ENCODE results near the gene ZBTB32. TPM values are rescaled to one million over a fixed set of nuclear protein-coding genes. Genes with fewer than 3 reads are reported as not detected.
A peak's percentile ranks its signal among the peaks of the same experiment; 100 is the strongest.

Gene ZBTB32
- total and polyA plus RNA-seq, 7 donors = 0.08 to 0.10 TPM; not detected in 5

DNA sequence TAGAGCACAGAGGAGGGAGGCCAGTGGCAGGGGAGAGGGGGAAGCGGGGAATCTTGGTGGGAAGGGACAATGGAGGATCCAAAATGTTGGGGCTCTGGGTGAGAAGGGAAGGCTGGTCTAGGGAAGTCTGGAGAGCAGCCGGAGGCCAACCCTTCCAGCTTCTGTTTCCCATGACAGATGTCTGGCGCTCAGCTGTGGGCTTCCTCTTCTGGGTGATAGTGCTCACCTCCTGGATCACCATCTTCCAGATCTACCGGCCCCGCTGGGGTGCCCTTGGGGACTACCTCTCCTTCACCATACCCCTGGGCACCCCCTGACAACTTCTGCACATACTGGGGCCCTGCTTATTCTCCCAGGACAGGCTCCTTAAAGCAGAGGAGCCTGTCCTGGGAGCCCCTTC, 42.2 kb downstream of the ZBTB32 start:
- Histone ChIP-seq H3K27ac (peak overlapping the region; percentile 100), H3K36me3 (ENCODE audit: insufficient read depth in 1 of 2, low read depth in 1 of 2) (peaks cover 0 to 30% of the 10 kb centered on the region in 2 donors), H3K27me3 (ENCODE audit: insufficient read depth in 3 of 3, low read length in 2 of 3) (no peaks in the 10 kb centered on the region), H3K9me3 (no peaks in the 10 kb centered on the region), H3K4me1 (peaks cover 42% of the 10 kb centered on the region), H3K4me3 (peak overlapping the region; percentile 89)
- no peak for TF ChIP-seq CTCF (IDR thresholded peaks at IDR 0.05)
- DNase-seq (no peak), ATAC-seq (no peak)
- intact Hi-C loops (cut with DNase I) = loop anchor here in 1 of 2 donors (5.0 kb wide), 1 partner anchor 186 kb away; no protein-coding TSS in a partner anchor
- 83 to 90% (median 84%) methylated on average over 5 of the region's 5 CpGs for WGBS, 3 donors

DNA sequence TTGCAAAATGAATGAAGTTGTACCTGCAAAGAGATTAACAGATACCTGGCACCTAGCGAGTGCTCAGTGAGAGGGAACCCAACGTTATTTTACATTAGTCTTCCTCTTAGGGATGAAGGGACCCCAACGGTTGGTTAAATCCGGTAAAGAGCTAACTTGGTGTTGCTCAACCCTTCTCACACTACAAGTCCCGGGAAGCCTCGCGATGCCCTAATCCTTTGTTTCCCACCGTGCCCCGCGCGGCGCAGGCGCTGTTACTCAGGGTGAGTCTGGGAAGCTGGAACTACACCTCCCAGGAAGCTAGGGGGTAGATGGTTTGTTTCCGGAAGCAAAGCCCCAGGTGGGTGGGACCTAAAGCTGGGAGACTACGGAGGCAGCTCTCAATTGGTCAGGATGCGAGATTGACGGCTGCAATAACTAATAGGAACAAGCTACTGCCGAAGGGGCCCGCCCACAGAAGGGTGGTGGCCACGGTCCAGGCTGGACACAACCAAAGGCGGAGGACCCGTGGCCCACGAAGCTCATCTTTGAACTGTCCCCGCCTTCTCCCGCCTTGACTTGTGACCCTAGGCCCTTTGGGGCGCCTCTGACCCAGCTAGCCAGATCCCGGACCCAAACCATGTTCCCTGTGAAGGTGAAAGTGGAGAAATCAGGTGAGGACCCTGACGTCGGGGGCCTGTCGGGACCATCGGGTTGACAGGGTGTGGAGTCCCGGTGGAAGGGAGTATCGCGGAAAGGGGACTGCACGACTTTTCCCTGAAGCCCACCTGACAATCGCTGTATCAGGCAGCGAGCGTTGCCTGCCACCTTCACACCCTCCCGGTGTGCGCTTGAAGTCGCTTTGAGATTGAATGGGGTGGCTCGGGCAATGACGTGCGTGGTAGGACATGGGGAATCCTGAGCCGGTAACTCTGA, 44.0 kb downstream of the ZBTB32 start, which contains the start of gene LIN37:
LIN37 (plus strand) TSS at position 471 of the 915 bp plus-strand sequence; CDS start at position 620, 149 bp downstream.
- DNase-seq (peak; percentile 99 to 100), ATAC-seq (peak; percentile 82 to 87 (median 84))
- Histone ChIP-seq H3K4me1 (peaks cover 42% of the 10 kb centered on the region), H3K27ac (peak within 1 kb of the TSS; percentile 81), H3K27me3 (ENCODE audit: insufficient read depth in 3 of 3, low read length in 2 of 3) (no peaks in the 10 kb centered on the region), H3K4me3 (peak within 1 kb of the TSS; percentile 99), H3K36me3 (ENCODE audit: insufficient read depth in 1 of 2, low read depth in 1 of 2) (peaks cover 0 to 27% of the 10 kb centered on the region in 2 donors), H3K9me3 (no peaks in the 10 kb centered on the region)
- no peak for TF ChIP-seq CTCF (IDR thresholded peaks at IDR 0.05)
- intact Hi-C loops (cut with DNase I) = loop anchor here in 1 of 2 donors (5.0 kb wide), 1 partner anchor 184 kb away; no protein-coding TSS in a partner anchor
- WGBS, 3 donors = 0 to 1% (median 1%) methylated on average over 45 of the region's 45 CpGs

GRCh38 chr19:35750167-35750566, 45.8 kb downstream of the ZBTB32 start:
- ATAC-seq (no peak), DNase-seq (no peak)
- H3K4me3 ChIP-seq = no peak overlapping the region
- peaks cover 31% of the 10 kb centered on the region for H3K4me1 ChIP-seq
- no peak for TF ChIP-seq CTCF (IDR thresholded peaks at IDR 0.05)
- H3K36me3 ChIP-seq (ENCODE audit: insufficient read depth in 1 of 2, low read depth in 1 of 2) = peaks cover 0 to 27% of the 10 kb centered on the region in 2 donors
- 90 to 93% (median 92%) methylated on average over 5 of the region's 5 CpGs for WGBS, 3 donors
- no peak overlapping the region for H3K27ac ChIP-seq
- H3K27me3 ChIP-seq (ENCODE audit: insufficient read depth in 3 of 3, low read length in 2 of 3) = no peaks in the 10 kb centered on the region
- no peaks in the 10 kb centered on the region for H3K9me3 ChIP-seq
- intact Hi-C loops (cut with DNase I) = no loop called here

GRCh38 chr19:35751839-35752745, 47.7 kb downstream of the ZBTB32 start:
- no peak for ATAC-seq
- peaks cover 22% of the 10 kb centered on the region for H3K4me1 ChIP-seq

More at GRCh38 chr19:35751839-35752745, 47.7 kb downstream of the ZBTB32 start:
- Histone ChIP-seq H3K27ac (no peak overlapping the region), H3K36me3 (ENCODE audit: insufficient read depth in 1 of 2, low read depth in 1 of 2) (peaks cover 0 to 24% of the 10 kb centered on the region in 2 donors), H3K4me3 (no peak overlapping the region), H3K9me3 (no peaks in the 10 kb centered on the region), H3K27me3 (ENCODE audit: insufficient read depth in 3 of 3, low read length in 2 of 3) (no peaks in the 10 kb centered on the region)
- no peak for DNase-seq
- TF ChIP-seq CTCF (IDR thresholded peaks at IDR 0.05) = no peak
- intact Hi-C loops (cut with DNase I) = no loop called here
- 73 to 84% (median 83%) methylated on average over 13 to 14 of the region's 14 CpGs for WGBS, 3 donors
